Cerebellar nuclear complex (tissue), 1 donor: Measurements from ENCODE around the gene PGM2L1.
"Not testable (repeated sequence)": the region's sequence is repeated elsewhere in the genome, so short reads cannot be mapped to it uniquely, and the experiment has no call there.

Experiments
- DNase-seq, 2 experiments: peaks; one replicate each; lab custom pipeline; 2025; lab: John Stamatoyannopoulos, UW

The PGM2L1 gene

DNA sequence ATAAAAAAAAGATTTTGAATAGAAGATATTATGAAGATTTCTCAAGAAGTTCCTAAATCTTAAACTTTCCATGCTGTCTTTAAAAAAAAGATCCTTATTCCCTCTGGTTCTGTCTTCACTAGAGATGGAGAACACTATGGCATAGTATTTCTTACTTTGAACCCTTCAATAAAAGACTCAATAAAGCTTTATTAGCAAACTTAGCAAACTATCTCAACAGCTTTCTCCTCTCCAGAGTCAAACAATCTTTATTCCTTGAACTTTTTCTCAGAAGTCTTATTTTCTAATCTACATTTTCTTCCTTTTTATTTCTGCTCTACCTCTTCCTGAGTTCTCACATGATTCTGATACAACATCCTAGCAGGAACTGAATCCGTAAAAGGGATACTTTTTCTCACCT lies 65.0 kb downstream of the PGM2L1 start:
- no peak for DNase-seq

DNA sequence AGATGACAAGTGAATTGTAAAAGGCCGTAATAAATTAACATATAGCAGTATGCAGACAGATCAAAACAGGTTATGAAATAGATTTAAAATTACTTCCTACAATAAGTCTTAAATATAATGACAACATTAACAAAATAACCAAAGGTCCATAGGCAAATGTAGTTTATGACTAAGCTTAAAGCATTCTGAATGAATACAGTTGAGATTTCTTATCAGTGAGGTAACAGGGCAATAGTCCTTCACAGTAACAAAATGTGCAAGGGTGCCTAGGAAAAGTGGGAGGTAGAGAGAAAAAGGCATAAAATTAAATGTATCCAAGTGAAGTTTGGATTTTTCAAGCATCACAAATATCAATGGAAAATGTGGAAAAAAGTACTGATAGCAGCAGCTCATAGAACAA lies 65.9 kb downstream of the PGM2L1 start:
- no peak for DNase-seq

DNA sequence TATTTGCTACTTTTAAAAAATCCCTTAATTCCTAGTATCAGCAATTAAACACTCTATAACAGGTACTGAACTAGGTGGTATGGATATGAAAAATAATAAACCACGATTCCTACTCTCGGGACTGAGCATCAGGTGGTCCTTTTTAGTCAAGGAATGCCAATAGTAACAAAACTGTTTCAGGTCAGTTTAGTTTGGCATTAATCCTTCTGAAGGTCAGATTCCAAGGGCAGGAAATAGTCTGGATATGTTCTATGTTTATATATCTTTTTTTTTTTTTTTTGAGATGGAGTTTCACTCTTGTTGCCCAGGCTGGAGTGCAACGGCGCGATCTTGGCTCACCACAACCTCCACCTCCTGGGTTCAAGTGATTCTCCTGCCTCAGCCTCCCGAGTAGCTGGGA lies 67.2 kb downstream of the PGM2L1 start:
- DNase-seq = not testable (repeated sequence)

DNA sequence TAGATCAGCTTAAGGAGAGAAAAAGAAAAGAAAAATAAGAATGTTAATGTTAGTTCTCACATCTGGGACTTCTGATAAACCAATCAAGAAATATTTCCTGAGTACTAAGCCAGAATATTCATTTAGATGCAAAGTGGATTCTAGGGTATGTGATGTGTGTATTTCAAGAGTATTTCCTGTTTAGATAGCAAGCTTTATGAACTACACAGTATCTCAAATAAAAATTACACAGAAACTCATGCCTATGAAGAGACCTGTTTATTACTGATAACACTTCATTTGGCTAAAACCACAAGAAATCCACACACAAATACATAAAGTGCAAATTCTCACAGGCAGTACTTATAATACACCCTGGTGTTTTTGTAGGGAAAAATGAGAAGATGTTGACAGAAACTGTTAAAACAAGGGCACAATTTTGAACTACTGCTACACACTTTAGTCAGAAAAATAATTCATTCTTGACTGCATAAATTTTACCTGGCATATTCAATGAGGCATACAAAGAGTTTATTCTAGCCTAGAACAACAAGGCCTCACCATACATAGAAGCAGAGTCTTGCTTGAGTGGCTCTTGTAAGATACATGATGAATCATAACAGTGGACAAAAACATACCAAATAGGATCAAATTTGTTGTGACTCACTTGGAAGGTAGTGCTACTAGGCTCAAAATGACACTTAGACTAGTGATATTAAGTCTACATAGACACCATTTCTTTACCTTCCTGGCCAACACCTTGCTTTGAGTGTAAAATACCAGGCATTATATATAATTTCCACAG lies 68.0 kb downstream of the PGM2L1 start:
- no peak for DNase-seq

DNA sequence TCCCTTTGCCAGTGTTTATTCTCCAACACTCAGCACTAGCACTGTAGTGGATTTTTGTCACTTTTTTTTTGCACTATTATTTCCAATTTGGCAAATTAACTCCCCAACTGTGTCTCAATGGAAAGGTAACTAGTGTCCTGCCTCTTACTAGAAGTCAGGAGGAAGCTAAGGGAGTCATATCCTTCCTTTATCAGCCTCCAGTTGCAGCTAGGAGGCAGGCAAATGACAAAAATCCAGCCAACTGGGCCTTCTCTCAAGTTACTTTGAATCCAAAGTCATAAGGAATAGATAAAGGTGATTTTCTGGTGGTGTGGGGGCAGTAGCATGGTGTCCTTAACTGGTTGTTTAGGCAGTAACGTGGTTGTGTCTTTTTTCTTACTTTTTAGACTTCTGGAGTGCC lies 71.2 kb downstream of the PGM2L1 start:
- no peak for DNase-seq

DNA sequence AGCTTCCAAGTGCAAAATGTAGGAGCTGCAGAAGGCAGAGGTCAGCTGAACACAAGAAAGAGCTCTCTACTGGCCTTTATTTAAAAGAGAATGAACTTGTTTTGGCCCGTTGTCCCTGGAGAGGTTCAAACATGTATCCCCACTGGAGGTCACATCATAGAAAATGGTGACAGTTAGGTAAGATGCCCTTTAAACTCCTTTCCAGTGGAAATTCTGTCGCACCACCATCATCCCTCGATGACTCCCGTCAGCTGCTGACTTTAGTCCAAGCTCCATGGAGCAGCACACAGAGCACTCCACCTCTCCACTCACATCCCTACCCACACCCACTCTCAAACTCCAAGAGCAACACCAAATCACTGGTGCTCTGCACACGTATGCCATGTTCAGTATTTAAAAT lies 71.6 kb downstream of the PGM2L1 start:
- DNase-seq = no peak

DNA sequence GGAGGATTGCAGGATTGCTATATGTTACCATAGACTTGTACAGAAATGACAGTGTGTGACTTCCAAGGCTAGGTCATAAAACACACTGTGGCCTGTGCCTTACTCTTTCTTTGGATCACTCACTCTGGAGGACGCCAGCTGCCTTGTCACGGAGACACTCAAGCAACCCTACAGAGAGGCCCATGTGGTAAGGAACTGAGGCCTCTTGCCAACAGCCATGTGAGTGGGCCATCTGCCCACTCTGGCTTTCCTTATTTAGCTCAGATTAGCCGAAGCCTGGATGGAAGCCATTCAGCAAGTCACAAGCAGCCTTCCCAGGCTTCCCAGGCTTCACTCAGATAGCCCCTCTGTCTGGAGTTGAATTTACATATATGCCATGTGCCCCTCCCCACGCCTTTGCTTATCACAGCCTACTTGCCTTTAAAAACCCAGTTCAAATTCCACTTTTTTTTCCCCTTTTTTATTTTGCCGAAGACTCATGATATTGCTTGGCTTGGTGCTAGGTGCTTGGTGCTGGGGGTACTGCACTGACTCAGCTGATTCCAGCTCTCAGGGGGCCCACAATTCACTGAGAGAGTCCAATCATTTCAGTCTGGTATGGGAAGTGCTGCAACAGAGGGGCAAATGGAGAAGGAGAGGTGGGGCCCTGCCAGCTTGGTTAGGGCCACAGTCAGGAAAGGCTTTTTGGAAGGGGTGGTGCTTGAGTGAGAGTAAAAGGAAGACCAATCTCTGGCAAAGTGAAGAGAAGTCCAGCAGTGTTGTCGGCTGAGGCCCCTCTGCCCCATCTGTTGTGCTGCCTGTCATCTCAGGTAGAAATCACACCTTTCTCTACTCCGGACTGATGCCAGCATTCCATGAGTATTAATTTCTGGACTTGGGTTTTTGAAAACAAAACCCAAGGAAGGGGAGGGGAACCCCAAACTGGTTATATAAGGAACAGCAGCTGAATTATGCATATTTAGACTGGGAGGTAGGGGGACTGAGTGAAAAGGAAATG lies 72.3 kb downstream of the PGM2L1 start:
- DNase-seq = peak; percentile 90 to 96

DNA sequence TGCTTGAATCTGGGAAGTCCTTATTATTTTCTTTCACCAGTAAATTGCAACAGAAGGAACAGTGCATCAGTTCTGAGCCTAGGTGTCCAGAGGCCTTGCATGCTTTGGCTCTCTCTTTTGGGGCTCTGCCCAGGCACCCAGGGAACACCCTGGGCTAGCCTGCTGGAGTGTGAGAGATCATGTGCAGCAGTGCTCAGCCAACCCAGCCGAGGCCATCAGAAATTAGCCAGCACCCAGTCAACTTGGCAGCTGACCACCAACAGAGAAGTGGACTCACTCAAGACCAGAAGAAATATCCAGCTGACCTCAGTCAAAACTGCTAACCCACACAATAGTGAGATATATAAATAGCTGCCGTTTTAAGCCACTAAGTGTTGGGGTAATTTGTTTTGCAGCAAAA lies 75.6 kb downstream of the PGM2L1 start:
- DNase-seq = peak in 1 of 2 experiments; percentile 8

DNA sequence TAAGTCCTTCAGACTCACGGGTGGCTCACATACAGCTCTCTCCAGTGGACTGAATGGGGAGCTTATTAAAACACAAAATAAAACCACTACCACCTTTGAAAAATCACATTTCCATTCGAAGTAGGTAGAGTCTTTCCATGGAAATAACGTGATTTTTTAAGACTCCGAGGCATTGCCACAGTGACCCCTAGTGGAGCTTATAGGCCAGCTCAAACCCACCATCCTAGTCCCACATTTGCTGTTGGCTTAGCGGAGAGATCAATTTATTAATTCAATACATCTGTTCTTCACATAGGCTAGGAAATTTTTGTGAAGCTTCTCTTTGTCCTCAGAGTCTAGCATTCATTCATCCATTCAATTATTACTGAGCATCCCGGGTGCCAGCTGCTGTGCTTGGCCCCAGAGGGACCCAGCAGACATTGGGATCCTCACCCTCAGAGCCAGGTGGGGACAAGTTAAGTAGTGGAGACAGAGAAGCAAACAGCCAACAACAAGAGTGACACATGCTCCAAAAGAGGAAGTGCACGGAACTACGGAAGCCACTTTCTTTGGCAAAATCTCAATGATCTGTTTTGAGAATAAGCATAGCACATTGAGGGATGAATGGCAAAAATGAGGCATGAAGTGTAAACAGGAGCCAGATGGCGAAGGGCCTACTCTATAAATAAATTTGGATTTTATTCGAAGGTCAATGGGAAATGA lies 76.6 kb downstream of the PGM2L1 start:
- DNase-seq = peak in 1 of 2 experiments; percentile 34

DNA sequence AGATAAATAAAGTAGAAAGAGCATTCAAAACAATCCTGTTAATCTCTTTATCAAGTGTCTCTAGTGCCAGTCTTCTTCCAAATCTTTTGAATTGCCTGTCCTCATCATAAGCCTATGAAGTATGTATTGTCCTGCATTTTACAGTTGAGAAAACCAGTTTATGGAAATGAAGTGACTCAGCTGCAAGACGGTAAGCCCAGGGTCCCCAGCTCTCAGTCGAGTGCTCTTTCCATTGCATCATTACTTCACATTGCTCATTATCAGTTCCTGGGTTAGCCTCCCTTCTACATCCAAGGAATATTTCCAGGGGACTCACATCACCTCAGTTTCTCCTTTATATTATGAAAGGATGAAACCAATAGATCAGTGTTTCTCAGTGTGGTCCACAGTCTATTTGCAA lies 77.7 kb downstream of the PGM2L1 start:
- no peak for DNase-seq

DNA sequence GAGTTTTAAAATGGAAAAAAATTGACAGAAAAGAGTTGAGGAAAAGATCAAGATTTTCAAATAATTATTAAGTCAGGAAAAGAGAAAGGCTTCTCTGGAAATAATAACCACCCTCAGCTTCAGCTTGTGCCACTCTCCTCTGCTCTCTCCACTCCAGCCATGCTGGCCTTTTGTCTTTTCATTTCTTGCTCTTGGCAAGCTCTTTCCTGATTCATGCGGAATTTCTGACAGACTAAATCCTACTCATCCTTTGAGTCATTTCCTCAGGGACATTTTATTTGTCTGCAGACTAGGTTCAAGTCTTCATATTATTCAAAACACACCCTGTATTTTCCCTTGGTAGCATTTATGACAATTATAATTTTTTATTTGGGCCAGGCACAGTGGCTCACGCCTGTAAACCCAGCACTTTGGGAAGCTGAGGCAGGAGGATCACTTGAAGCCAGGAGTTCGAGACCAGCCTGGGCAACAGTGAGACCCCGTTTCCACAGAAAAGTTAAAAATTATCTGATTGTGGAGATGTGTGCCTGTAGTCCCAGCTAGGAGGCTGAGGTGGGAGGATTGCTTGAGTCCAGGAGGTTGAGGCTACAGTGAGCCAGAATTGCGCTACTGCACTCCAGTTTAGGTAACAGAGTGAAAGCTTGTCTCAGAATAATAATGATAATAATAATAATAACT lies 79.0 kb downstream of the PGM2L1 start:
- no peak for DNase-seq

DNA sequence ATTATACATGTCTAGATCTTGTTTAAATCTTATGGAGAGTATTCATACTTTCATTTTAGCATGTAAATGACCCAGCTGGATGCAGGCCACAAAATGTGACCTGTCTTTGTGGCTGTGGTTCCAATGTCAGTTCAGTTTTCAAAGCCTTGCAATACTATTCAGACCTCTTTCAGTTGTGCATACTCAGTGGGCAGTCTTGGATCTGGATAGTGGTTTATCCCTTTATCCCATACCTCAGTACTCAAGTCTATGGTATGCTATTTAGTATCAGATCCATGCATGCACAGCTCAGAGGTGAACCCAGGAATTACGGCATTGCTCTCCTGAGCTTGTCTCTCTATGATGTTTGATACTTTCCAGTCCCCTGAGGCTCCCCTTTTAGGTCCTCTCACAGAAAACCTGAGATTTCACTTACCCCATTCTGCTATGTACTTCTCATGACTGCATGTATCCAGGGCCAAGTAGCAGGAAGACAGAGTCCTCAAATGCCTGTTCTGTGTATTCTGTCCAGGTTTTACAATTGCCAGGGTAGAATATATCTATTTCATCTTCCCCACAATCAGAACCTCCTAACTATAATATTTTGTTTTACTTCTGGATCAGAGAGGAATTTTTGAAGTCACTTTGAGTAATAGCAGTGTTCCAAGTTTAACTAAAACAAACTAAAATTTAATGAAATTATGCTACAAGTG lies 79.8 kb downstream of the PGM2L1 start:
- no peak for DNase-seq

DNA sequence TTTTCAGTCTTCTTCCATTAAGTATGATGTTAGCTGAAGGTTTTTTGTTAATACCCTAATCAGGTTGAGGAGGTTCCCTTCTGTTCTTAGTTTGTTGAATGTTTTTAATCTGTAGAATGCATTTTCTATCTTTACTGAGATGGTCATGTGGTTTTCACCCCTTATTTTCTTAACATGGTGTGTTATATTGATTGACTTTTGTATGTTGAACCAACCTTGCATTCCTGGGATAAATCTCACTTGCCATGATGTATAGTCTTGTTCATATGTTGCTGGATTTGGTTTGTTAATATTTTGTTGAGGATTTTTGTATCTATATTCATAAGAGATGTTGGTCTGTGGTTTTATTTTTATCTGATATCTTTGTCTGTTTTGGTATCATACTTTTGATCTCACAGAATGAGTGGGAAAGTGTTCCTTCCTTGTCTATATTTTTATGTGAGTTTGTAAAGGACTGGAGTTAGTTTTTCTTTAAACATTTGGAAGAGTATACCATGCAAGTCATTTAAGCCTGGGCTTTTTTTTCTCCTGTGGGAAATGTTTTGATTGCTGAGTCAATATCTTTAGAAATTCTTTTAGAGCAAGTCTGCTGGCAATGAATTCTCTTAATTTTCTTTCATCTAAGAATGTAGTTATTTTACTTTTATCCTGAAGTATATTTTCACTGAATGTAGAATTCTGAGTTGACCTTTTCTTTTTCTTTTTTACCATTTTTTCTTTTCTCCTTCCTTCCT lies 81.3 kb downstream of the PGM2L1 start:
- no peak for DNase-seq

DNA sequence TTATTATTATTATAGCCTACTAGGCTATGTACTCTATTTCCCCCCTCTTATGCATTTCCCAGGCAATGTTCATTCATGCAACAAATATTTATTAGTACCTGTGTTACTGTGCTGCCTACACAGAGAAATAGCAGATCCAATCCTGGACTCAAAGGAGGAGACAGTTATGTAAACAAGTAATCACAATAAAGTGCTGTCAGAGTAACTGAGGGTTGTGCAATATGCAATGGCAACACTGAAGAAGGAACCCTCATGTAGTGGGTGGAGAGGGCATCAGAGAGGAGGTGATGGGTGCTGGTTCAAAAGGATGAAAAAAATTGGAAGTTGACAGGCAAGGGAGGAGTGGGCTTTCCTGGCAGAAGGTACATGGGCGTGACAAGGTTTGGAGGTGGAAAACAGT lies 85.9 kb downstream of the PGM2L1 start:
- no peak for DNase-seq

DNA sequence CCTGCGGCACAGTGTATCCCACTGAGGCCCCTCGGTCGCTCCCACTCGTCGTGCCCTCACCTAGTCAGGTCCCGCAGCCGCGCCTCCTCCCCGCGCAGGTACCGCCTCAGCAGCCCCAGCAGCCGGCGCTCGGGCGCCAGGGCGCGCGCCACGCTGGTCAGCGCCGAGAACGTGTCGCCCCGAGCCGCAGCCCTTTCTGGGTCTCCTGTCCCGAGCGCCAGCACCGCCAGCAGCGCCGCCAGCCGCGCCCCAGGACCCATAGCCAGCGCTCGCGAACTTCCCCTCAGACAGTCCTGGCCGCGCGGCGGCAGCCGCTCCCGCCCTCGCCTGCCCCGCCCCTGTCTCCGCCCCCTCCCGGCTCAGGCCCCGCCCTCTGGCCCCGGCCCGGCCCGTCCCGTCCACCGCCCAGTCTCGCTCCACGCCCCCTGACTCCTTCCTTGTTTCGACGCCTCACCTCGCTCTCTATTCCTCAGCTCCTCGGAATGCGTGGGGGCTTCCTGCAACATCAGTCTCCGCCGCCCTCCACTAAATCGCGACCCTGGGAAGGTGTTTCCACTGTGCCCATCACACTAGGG lies 86.8 kb downstream of the PGM2L1 start, which contains the start of gene P4HA3:
P4HA3 (minus strand) TSS at position 289 of the 575 bp plus-strand sequence; CDS start at position 260, 29 bp downstream.
- DNase-seq = no peak

DNA sequence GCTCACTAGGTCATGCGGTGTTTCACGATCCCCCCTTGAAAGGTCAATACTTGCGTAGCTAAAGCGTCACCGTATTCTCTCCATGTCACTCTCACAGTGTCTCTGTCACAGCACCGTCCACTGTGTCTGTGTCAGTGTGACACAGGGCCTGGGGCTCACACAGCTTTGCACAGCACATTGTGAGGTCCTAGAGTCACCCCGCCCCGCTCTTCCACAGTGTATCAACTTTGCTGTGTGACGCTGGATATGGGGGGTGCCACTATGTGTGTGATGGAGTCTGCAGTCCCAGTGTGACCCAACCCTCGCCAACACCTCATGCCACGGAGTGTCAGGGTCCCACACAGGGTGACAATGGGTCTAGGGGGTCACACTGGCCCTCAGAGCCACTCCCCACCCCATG lies 87.4 kb downstream of the PGM2L1 start:
- DNase-seq = no peak

DNA sequence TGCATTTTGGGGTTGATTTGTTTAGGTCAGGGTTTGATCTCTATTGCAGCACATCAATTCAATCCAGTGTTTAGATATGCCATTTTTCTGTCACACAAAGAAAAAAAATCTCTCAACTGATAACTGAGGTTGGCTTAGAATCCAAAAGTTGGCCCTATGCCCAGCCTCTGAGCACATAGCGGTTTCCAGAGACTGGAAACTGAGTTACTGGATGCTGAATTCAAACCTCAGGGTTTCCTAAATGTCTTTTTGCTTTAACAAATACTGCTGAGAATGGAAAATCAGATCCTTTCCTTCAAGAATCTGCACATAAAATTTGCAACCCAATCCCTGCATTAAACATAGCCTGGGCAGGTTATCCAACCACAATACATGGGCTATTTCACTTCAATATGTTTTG lies 90.8 kb downstream of the PGM2L1 start:
- DNase-seq = no peak

DNA sequence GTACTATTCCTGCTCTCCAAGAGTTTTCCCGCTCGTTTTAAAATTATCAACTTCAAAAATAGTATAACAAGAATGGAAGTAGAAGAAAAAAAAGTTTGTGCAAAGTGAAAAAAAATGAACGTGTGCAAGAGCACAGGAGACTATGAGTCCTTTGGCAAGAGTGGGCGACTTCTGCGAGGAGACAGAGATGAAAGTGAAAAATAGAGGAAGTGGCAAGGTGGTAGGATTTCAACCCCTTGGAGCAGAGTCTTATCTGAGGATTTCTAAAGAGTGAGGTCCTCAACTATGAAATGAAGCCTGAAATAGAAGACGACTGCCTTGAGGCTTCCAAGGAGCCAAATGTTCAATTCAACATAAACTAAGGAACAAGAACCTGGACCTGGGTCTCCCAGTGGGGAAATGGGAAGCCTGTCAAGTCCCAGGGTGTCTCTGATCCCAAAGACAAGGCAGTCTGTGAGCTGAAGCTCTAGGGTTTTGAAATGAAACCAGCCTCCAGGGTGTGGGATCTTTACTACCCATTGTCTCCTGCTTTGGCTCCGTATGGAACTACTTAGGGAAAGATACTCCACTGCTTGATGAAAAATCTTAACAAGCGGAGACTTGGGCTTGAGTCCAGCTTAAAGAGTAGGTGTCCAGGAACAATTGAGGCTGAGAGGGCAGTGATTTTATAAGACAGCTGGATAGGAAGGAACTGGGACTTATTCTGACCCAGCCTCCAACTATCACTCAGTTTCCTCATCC lies 91.6 kb downstream of the PGM2L1 start:
- no peak for DNase-seq

DNA sequence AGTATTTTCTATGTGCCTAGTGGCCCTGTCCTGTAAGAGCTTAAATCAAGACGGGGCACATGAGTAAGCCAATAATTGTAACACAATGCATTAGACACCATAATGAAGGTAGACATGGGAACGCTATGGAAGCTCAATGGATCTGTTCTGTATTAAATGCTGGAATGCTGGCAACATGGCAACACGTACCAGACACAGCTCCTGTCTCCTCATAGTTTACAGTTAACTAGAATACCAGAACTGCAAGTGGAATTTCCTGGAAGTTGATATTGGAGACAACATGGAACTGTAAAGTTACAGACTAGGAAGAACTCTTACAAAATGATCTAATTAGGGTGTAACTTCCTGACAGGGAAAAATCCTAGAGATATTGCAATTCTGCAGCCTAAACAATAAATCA lies 99.2 kb downstream of the PGM2L1 start:
- DNase-seq = no peak
